HG02623 (cell line): ENCODE measurements around the gene ADTRP.
"Not testable (repeated sequence)": the region's sequence is repeated elsewhere in the genome, so short reads cannot be mapped to it uniquely, and the experiment has no call there.

Source experiments
- ATAC-seq: cut with Tn5 transposase; IDR thresholded peaks from one replicate; pipeline ENCODE4 v1.9.1; 2021; ENCODE audit warnings: moderate library complexity; ENCODE audit not compliant: unreplicated experiment

Gene ADTRP

DNA sequence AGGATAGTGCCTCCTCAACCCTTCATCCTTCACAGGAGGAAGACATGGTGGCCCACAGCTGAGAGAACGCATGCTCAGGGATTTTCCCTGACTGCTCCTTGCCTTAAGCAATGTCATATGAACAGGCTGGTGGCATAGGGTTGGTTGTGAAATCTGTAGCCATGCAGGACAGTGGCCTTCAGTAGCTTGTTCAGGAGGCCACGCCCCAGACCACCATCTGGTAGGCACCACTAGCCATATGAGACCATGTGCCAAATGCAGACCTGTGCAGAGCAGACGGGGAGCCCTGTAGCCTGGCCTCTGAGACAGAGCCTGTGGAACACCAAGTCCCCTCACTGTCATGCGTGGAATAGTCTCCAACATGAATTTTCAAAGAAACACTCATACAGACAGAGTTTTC, 76.5 kb downstream of the ADTRP start:
- no peak for ATAC-seq

DNA sequence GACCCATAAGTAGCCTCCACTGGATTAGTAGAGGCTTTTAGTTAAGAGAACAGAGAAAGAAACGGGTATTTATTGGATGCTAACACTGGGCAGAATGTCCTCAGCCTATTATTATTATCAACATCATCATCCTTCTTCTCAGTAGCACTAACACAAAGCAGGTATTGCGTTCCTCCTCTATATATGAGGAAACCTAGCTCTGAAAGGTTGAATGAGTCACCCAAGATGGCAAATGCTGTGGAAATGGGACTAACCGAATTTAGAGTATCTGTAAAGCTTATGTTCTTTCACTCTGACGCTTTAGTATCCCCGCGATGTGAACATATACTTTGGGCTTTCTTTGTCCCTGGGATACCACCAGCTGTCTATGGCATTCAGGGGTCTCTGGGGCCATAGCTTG, 77.0 kb downstream of the ADTRP start:
- no peak for ATAC-seq

GRCh38 chr6:11700118-11700718, 78.4 kb downstream of the ADTRP start:
- no peak for ATAC-seq

- no peak for ATAC-seq
Measured at GRCh38 chr6:11699576-11699975, 79.0 kb downstream of the ADTRP start.

DNA sequence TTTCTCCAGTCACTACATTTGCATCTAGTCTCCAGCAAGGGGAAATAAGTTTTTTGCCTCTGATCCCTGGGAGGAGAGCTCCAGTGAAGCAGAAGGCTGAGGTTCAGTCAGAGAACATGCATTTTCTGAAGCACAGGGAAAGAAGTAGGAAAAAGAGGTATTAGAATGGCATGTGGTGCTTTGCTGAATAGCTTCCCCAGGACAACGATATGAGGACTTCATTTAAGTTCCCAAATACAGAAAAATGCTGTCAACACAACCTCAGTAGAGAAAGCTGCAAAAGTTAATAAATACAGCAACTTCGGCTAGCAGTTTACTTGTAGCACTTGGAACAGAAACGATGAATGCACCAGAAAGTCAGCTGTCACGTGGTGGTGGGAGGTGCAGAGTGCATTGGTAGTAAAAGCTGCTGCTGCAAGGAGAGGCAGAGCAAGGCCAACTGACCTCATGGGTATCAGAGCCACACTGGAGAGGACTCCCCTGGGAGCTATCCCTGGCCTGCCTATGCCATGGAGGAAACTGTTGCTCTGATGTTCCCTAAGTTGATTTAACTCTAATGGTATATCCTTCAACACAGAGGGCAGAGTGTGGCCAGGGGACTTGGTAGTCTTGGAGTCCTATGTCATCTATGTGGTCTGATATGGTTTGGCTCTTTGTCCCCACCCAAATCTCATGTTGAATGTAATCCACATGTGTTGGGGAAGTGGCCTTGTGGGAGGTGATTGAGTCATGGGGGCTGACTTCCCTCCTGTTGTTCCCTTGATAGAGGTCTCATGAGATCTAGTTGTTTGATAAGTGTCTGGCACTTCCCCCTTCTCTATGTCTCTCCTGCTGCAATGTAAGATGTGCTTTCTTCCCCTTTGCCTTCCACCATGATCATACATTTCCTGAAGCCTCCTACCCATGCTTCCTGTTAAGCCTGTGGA, 85.9 kb downstream of the ADTRP start:
- no peak for ATAC-seq

DNA sequence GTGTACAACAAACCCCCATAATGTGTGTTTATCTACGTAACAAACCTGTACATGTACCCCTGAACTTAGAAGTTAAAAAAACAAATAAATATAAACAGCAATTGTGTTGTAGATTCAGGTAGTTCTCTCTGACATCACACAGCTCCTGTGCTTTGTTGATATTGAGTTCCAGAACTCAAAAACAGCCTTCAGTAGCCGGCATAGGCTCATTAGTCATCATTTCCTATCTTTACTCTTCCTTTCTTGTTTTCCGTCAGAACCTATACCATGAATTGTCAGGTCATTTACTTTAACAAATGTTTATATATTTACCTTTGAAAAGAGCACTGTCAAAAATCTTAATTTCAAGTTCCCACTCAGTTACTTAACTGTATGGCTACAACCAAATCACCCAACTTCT, 88.8 kb downstream of the ADTRP start:
- ATAC-seq: no peak

DNA sequence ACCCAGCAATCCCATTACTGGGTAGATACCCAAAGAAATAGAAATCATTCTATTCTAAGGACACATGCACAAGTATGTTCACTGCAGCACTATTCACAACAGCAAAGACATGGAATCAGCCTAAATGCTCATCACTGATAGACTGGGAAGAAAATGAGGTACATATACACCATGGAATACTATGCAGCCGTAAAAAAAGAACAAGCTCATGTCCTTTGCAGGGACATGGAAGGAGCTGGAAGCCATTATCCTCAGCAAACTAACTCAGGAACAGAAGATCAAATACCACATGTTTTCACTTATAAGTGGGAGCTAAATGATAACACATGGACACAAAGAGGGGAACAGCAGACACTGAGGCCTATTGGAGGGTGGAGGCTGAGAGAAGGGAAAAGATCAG, 89.2 kb downstream of the ADTRP start:
- not testable (repeated sequence) for ATAC-seq

DNA sequence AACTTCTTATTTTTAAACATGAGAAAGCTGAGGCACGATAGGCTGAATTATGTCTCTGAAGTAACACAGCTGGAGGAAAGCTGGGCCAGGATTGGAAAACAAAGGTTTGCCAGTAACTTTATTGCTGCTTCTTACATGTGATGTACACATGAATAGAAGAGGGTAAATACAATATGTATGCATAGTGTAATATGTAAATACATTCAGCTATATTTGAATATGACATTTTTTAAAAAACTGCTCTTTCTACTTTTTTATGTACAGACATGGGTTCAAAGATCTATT, 90.2 kb downstream of the ADTRP start:
- no peak for ATAC-seq

DNA sequence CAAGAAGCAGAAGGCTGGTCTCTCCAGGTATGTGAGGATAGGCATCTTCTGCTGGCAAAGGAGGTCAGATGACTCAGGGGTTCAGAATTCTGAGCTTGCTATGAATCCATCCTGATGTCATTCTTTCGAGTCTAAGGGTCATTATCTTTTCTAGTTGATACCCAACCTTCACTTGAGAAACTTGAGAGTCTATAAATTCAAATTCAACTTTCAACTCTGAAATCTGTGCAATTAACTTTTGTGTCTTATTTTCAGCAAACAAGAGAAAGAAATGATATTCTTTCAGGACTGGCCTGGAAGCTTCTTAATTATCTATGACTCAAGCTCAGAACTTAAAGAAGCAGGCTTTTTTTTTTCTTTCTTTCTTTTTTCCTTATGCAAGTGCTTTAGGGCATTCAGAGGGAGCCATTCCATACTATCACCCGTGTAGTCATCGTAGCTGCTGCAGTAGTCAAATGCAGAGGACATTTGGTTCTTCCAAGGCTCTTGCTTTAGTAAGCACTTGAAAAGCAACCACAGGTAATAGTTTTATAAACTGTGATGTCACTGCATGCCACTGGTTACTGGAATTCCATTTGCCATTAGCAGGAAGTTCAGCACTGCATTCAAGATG, 93.0 kb downstream of the ADTRP start:
- ATAC-seq: no peak

GRCh38 chr6:11684901-11685480, 93.6 kb downstream of the ADTRP start:
- no peak for ATAC-seq

DNA sequence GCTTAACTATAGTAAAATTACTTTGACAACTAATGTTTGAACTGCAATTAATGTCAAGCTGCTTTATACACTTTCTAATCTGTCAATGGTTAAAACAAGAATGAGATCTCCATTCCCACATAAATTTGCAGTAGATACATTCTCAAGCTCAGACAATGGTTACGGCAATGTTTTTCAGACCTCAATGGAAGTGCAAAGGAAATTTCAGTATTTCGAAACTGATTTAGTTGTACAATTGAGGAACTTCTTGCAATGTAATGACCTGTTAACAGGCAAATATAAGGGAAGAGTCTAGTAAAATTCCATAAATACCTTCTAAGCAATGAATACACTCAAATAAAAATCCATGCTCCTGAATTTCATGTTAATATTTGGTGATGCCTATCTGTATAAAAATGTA, 94.7 kb downstream of the ADTRP start:
- ATAC-seq: no peak

GRCh38 chr6:11682561-11682975, 96.0 kb downstream of the ADTRP start:
- no peak for ATAC-seq

- no peak for ATAC-seq
Measured at GRCh38 chr6:11681770-11682169, 96.8 kb downstream of the ADTRP start.

DNA sequence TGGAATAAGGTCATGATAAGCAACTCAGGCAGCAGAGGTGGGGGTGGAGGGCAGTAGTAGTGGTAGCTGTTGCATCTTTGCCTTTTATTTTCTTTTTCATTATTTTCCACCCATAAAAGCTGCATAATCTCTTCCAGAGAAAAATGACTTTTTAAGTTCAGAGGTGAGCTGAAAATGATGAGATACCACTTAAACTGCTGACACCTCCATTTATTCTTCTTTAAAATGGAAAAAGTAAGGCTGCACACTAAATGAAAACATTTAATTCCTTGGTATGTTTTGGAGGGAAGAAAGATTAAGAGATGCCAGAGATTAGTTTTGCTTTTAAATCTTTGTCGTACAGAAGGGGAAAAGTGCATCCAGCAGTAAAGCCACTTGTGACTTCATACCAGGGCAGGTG, 97.2 kb downstream of the ADTRP start:
- ATAC-seq: no peak

- not testable (repeated sequence) for ATAC-seq
Measured at GRCh38 chr6:11680479-11680878, 98.1 kb downstream of the ADTRP start.

GRCh38 chr6:11679099-11679498, 99.5 kb downstream of the ADTRP start:
- no peak for ATAC-seq

DNA sequence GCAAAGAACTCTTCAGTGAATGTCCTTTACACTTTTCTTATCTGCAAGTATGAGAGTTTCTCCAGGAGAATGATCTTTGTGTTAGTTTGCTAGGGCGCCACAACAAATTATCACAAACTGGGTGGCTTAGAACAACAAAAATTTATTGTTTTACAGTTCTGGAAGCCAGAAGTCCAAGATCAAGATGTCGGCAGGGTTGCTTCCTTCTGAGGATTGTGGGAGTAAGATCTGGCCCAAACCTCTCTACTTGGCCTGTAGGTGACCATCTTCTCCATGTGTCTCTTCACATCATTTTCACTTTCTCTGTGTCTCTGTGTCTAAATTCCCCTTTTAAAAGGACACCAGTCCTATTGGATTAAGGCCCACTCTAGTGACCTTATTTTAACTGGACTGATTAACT, 103.0 kb downstream of the ADTRP start:
- ATAC-seq: no peak

DNA sequence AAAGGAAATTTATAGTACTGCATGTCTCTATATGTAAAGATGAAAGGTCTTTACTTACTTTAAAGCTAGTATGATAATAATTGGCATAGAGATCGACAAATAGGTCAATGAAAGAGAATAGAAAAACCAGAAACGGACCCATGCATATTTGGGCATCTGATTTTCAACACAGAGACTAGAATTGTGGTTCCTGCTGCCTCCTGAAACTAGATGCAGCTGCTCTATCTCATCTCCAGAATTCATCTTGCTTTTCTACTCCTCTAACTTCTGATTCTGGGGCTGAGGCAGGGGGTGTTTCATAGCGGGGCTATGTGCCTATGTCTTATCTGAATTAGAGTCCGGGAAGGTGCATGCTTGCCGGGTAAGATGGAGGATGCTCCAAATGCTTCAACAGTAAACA, 105.9 kb downstream of the ADTRP start:
- ATAC-seq: no peak

DNA sequence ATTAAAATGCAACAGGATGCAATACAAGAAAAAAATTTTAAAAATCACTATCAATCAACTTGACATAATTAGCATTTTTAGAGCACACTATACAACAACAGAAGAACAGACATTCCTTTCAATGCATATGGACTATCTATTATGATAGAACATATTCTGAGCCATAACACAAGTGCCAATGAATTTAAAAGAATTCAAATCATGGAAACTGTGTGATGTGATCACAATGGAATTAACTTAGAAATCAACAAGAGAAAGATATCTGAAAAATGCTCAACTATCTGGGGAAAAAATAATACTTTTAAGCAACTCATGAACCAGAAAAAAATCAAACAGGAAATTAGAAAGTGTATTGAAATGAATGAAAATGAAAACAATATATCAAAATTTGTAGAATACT, 106.3 kb downstream of the ADTRP start:
- no peak for ATAC-seq

GRCh38 chr6:11669696-11670095, 108.9 kb downstream of the ADTRP start:
- no peak for ATAC-seq

- ATAC-seq: no peak
Measured at GRCh38 chr6:11668455-11668854, 110.1 kb downstream of the ADTRP start.

DNA sequence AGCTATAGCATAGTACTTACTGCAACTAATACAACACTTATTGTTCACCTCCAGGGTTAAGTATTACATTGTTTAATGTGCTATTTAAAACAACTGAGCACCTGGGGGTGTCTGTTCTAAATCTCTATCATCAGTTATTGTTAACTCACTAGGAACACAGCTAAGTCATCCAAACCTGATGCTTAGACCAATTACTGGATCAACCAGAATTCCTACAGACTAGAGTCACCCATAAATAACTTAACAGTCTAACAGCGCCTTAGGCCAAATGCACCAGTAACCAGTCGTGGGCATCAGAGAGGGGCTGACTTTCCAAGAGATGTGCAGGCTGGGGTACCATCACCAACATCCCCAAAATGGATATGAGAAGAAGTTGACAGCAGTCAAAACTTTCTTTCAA, 110.7 kb downstream of the ADTRP start:
- ATAC-seq: no peak
